CD1c-positive myeloid dendritic cell (primary cell): ENCODE measurements around the gene LRRC27.

Experiments used
- DNase-seq: peaks from one replicate; pipeline ENCODE4 v3.0.0-alpha.2; 2016; ENCODE audit errors: extremely low spot score

Gene LRRC27

GRCh38 chr10:132357286-132358058 is 25.5 kb downstream of the LRRC27 start:
- DNase-seq: no peak

- no peak for DNase-seq
Observed at GRCh38 chr10:132359305-132360040, 27.5 kb downstream of the LRRC27 start.

DNA sequence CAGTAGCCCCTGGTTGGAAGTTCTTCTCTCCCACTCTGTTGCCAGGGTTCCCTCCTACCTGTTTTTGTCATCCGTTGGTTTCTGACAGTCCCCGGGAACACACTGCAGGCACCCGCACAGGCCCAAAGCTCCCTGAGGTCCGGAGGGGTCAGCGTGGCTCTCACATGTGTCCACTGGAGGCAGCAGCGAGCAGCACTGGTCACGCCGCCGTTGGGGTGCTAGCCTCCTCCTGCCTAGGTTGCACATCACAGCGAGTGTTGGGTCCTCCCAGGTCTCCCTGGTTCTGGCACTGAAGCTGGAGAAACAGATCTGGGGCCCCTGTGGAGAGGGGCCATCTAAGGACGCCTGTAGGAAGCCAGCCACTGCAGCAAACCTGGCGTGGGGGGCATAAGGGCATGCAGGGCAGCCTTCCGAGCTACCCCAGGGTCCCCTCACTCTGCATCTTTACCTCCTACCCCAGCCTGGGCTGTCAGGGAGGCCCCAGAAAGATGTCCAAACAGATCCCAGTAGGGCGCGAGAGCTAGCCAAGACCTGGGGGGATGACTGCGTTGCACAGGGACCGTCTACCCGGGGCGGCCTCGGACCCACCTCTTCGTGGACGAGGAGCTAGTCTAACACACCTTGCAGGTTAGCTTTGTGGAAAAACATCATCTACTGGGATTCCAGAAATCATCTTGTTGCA is 28.9 kb downstream of the LRRC27 start:
- DNase-seq: no peak

DNA sequence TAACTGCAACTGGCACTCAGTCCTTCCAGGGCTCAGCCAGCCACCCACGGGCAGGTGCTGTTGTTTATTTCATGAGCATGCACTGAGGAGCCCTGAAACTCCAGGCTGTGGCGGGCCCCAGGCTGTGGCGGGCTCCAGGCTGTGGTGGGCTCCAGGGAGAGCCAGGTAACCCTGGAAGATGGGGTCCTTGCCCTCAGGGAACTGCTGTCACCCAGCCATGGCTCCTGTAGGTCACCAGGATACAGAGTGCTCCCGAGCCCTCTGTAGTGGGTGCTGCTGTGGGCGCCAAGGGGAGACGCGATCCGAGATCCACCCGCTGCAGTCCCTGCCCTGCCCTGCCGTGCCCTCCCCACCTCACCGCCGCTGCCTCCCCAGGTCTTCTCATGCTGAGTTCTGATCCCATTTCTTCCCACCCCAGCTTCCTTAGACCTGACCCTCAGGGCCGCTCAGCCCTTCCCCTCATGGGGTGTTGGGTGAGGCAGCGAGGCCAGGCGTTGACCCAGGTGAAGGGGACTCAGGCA is 29.6 kb downstream of the LRRC27 start:
- no peak for DNase-seq

GRCh38 chr10:132362151-132362611 is 30.2 kb downstream of the LRRC27 start:
- DNase-seq: no peak

DNA sequence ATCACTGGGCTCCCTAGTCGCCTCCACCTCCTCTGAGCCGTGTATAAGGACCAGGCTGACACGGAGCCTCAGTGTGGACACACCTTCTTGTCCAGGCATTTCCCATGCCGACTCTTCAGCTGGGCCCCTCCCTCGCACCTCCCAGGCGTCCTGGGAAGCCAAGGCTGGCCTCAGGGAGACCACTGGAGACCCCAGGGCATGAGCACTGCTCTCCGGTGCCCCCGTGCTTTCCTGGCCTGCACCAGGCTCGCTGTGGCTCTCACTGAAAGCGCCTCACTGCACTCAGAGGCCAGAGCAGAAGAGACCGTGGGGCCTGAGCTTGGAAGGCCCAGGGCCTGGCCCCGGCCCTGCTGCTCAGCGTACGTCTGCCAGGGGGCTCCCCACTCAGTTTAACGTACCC is 31.4 kb downstream of the LRRC27 start:
- DNase-seq: no peak

DNA sequence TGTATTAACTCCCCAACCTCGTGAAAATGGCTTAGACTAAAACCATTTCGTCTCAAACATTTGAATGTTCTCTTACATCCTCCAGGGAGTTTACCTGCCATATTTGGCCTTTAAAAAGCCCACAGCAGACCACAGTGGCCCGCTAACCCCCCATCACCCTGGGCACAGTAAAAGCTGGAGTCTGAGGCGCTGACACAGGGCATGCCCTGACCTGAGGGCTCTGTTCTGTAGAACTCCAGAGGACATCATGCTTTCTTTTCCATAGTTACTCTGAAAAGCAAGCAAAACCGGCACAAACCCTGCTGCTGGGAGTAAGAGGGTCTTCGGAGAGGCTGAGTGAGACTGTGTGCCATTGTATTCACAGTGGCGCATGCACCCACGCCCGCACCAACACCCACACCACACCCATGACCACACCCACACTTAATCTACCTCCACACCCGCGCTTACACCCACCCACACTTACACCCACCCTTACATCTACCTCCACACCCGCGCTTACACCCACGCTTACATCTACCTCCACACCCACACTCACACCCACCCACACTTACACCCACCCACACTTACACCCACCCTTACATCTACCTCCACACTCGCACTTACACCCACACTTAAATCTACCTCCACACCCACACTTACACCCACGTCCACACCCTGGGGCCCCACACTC is 32.1 kb downstream of the LRRC27 start:
- peak; percentile 72 for DNase-seq

DNA sequence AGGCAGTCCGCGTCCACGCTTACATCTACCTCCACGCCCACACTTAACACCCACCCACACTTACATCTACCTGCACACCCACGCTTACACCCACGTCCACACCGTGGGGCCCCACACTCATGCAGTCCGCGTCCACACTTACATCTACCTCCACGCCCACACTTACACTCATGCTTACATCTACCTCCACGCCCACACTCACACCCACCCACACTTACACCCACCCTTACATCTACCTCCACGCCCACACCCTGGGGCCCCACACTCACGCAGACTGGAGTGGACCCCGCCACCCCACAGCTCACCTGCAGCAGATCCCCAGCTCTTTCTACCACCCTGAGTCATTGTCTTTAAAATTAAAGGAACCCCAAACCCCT is 32.6 kb downstream of the LRRC27 start:
- peak; percentile 51 for DNase-seq

DNA sequence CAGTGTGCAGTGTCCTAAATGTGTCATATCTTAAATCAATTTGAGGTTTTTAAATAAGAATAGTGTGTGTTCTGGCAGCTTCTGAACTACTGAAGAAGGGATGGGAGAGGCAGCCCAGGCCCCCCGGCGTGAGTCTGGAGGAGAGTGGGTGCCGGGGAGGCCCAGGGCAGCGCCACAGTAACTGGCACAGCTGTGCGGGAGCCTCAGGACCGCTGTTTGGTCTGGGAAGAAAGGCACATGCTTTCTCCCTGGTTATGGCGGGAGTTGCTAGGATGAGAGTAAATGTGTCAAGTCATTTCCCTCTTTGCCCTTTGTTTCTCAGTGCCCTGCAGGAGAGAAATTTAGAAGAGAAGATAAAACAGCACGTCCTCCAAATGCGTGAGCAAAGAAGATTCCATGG is 33.1 kb downstream of the LRRC27 start:
- no peak for DNase-seq

DNA sequence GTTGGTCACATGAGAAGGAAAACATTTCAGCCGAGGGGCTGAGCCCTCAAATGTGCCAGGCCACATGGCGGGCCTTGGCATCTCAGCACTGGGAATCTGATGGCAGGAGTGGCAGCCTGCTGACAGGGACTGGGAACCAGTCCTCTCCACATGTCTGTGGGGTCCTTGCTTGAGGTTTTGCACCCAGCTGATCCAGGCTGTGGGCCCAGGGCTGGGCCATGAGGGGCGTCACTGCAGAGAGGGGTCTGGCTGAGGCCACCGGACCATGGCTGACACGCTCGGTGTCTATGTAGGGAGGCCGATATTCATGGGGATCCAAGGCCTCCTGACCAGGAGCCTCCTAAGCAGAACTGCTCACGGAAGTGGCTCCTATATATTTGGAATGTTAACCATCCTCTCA is 34.0 kb downstream of the LRRC27 start:
- DNase-seq: no peak

- no peak for DNase-seq
Observed at GRCh38 chr10:132366499-132366898, 34.5 kb downstream of the LRRC27 start.

GRCh38 chr10:132368391-132368790 is 36.4 kb downstream of the LRRC27 start:
- no peak for DNase-seq

GRCh38 chr10:132368881-132369635 is 37.1 kb downstream of the LRRC27 start:
- DNase-seq: no peak

DNA sequence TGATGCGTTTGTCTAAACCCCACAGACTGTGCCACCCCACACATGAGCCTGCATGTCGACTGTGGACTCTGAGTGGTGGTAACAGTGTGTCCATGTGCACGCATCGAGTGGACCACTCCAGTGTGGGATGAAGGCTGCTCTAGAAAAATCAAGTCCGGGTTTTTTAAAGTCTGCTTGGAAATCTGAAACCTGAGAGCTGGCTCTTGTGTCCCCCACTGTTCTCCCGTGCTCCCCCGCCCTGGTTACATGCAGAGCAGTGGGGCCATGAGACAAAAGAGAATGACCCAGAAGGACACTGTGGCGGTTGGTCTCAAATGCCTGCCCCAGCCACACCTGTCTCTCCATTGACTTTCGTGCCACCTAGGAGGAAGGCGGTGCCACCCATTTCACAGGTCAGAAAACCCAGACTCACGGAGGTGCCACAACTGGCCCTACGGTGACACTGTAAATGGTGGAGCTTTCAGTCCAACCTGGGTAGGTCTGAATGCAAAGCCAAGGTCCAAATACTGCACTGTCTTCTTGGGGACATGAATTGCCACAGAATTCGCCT is 37.7 kb downstream of the LRRC27 start:
- DNase-seq: no peak

DNA sequence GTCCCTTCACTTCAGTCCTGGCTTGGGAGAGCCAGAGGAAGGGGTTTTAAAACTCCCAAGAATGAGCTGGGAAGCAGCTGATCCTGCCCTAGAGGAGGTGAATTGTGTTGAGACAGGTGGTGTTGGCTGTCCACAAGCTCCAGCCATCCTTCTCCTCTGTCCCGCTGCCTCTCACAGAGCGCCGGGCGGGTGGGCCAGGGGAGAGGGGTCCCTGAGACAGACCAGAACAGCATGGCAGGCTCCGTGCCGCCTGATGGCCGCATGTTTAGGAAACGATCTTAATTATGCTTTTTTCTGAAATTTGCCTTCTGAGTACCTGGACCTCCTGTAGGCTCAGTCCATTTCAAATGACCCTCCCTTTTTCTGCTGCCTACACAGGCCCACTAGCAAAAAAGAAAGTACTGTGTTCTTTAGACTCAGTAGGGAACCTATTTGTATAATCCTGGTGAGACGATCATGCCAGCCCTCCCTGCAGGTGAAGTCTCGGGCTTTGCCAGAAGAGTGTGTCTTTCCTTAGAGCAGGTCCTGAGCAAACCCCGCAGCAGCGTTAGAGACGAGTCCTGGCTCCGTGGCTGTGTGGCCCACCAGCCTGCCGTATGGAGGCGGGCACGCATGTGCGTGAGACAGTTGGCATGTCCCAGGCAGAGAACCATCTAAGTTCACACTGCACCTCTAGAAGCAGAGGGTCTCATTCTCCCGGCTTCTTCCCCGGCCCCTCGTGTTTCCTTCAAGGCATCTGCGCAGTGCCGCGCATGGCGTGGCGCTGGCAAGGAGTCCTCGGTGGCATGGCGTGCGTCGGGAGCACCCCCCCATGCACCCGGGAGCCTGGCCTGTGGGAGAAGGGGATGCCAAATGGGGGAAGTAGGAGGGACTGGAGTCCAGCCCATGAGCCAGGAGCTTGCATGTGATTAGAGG is 38.7 kb downstream of the LRRC27 start:
- DNase-seq: no peak

- no peak for DNase-seq
Observed at GRCh38 chr10:132371641-132372081, 39.7 kb downstream of the LRRC27 start.

- DNase-seq: no peak
Observed at GRCh38 chr10:132372516-132373095, 40.6 kb downstream of the LRRC27 start.

- DNase-seq: no peak
Observed at GRCh38 chr10:132373241-132373955, 41.4 kb downstream of the LRRC27 start.

DNA sequence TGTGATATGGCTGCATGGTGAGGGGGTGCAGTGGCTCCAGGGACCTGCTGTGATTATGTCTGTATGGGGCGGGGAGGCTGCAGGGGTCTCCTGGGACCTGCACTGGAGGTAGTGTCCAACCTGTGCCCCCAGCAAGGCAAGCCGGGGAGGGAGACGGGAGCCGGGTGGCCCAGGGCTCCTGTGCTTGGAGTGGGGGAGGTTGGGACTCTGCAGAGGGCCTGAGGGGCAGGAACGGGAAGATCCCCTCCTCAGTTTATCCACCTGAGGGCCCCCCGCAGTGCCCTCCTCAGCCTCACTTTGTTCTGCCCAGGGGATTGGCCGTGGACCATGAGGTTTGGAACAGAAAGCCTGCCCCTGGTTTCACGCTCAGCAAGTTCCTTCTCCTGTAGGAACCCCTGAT is 42.2 kb downstream of the LRRC27 start:
- no peak for DNase-seq
